Muscle of back (tissue), 11 donors: ENCODE measurements around the gene CDC42SE2. TPM values are rescaled to one million over a fixed set of nuclear protein-coding genes. Genes with fewer than 3 reads are reported as not detected.

Experiments used
- DNase-seq, 3 donors: peaks; one replicate each; pipeline versions ENCODE4 v3.0.0 to v3.0.0-alpha.2; 2013
- polyA plus RNA-seq, 10 donors: library from polyadenylated mRNA; unstranded; fragments of 120-200 nt; gene quantifications; one replicate each; pipeline ENCODE4 v1.2.1, GENCODE V29; 2013; ENCODE audit not compliant: insufficient read length in 10 of 10

Gene CDC42SE2
- polyA plus RNA-seq, 10 donors, result 20.2 to 30.8 (median 26.4) TPM

- DNase-seq, result no peak
Measured at GRCh38 chr5:131433109-131433508, 169.3 kb downstream of the CDC42SE2 start.

- no peak for DNase-seq
Measured at GRCh38 chr5:131436081-131436480, 172.2 kb downstream of the CDC42SE2 start.

- DNase-seq, result no peak
Measured at GRCh38 chr5:131441184-131441583, 177.3 kb downstream of the CDC42SE2 start.

Other genes starting within 250 kb of the CDC42SE2 start
- 100 to 1,000 TPM; 319 to 404 (median 367) TPM for gene HINT1, start 98.8 kb upstream of the CDC42SE2 start, polyA plus RNA-seq
- 10 to 100 TPM in 9 of 10 donors, 1 to 10 TPM in 1; 8.7 to 17.6 (median 14.9) TPM for gene LYRM7, start 93.1 kb upstream of the CDC42SE2 start, polyA plus RNA-seq